Measurements from ENCODE around the gene MTOR. TPM values are rescaled to one million over a fixed set of nuclear protein-coding genes. Genes with fewer than 3 reads are reported as not detected.

MTOR gene
- total RNA-seq, 4 donors from 2014 or later, result 37.8 to 46.4 (median 43.9) TPM

DNA sequence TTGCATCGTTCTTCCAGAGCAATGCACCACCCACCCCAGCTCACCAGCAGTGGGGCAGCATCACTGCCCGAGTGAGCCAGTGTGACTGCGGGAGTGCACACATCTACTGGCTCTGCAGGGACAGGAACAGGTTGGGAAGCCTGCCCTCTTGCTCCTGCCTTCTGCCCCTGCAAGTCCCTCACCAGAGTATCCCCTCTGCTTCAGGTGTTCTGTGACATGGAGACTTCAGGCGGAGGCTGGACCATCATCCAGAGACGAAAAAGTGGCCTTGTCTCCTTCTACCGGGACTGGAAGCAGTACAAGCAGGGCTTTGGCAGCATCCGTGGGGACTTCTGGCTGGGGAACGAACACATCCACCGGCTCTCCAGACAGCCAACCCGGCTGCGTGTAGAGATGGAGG is 69.0 kb downstream of the MTOR start:
- intact Hi-C loops (cut with DNase I), result no loop called here
- H3K27ac ChIP-seq, result no peak overlapping the region
- no peaks in the 10 kb centered on the region for H3K27me3 ChIP-seq
- no peak overlapping the region for H3K4me3 ChIP-seq (replicated peaks in 1 of 3)
- DNase-seq, result no peak
- H3K4me1 ChIP-seq, result no peaks in the 10 kb centered on the region
- no peaks in the 10 kb centered on the region for H3K9me3 ChIP-seq
- 94 to 96% methylated on average over 6 to 11 of the region's 11 CpGs for WGBS, 2 donors
- H3K36me3 ChIP-seq, result peaks cover 22 to 35% of the 10 kb centered on the region in 2 donors
- no peak for TF ChIP-seq POLR2A (IDR thresholded peaks at IDR 0.05)

DNA sequence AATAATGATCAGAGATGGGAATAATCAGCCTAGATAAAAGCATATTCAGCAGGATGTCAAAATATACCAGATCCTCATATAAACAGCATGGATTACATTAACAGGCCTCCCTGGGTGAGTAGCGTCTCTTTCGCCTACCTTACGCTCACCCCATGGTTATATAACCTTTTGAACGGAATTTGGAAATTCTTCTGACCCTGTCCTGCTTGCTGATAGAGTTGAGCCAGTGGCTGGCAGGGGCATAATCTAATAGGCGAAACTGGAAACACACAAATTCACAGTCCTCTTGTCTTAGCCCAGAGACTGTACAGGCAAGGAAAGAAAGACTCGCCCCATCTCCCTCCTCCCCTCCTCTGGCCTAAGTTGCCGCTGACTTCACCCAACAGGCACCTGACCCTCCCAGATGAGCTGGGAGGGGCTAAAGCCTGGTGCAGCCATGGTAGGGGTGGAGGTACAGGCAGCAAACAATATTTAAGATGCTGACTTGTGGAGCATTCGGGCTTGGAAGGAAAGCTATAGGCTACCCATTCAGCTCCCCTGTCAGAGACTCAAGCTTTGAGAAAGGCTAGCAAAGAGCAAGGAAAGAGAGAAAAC is 73.4 kb downstream of the MTOR start, which contains the start of gene ANGPTL7:
TSS of gene ANGPTL7 (plus strand) at position 498 of the 594 bp plus-strand sequence. CDS start 225 bp downstream, outside the sequence.
- WGBS, 2 donors, result 91 to 96% methylated on average over 8 of the region's 8 CpGs
- intact Hi-C loops (cut with DNase I), result no loop called here
- Histone ChIP-seq H3K4me1 (no peaks in the 10 kb centered on the region), H3K36me3 (peaks cover 10 to 12% of the 10 kb centered on the region in 2 donors), H3K9me3 (no peaks in the 10 kb centered on the region), H3K27me3 (no peaks in the 10 kb centered on the region), H3K4me3 (replicated peaks in 1 of 3) (no peak within 1 kb of the TSS), H3K27ac (no peak within 1 kb of the TSS)
- no peak for DNase-seq
- TF ChIP-seq, protein P1, sequence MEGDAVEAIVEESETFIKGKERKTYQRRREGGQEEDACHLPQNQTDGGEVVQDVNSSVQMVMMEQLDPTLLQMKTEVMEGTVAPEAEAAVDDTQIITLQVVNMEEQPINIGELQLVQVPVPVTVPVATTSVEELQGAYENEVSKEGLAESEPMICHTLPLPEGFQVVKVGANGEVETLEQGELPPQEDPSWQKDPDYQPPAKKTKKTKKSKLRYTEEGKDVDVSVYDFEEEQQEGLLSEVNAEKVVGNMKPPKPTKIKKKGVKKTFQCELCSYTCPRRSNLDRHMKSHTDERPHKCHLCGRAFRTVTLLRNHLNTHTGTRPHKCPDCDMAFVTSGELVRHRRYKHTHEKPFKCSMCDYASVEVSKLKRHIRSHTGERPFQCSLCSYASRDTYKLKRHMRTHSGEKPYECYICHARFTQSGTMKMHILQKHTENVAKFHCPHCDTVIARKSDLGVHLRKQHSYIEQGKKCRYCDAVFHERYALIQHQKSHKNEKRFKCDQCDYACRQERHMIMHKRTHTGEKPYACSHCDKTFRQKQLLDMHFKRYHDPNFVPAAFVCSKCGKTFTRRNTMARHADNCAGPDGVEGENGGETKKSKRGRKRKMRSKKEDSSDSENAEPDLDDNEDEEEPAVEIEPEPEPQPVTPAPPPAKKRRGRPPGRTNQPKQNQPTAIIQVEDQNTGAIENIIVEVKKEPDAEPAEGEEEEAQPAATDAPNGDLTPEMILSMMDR (IDR thresholded peaks at IDR 0.05), result no peak
- no peak for TF ChIP-seq POLR2A (IDR thresholded peaks at IDR 0.05)

DNA sequence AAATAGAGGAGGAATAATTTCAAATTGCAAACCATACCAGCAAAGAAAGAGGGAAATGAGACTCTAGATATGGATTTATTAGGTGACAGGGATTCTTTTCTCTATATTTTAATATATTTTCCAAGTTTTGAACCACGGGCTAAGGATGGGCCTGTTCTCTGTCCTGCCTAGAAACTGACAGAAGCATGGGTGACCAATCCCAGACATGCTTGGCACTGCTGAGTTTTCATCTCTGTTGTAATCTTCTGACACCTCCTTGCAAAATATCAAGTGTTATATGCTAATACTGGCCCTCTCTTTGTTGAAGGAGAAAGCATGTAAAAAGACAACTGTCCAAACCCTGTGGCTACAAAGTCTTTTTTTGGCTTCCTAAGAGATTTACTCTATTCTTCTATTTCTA is 74.0 kb downstream of the MTOR start:
- no peak for DNase-seq
- whole genome bisulfite sequencing, 2 donors, result 83 to 86% methylated on average over 1 of the region's 1 CpG
- Histone ChIP-seq H3K27ac (no peak overlapping the region), H3K27me3 (no peaks in the 10 kb centered on the region), H3K4me3 (replicated peaks in 1 of 3) (no peak overlapping the region), H3K4me1 (no peaks in the 10 kb centered on the region), H3K36me3 (peaks cover 4 to 8% of the 10 kb centered on the region in 2 donors), H3K9me3 (no peaks in the 10 kb centered on the region)
- TF ChIP-seq, protein P1 (IDR thresholded peaks at IDR 0.05), result no peak
- no peak for TF ChIP-seq POLR2A (IDR thresholded peaks at IDR 0.05)
- intact Hi-C loops (cut with DNase I), result no loop called here

GRCh38 chr1:11187931-11188330 is 74.4 kb downstream of the MTOR start:
- Histone ChIP-seq H3K27ac (no peak overlapping the region), H3K4me1 (no peaks in the 10 kb centered on the region), H3K4me3 (replicated peaks in 1 of 3) (no peak overlapping the region), H3K36me3 (peaks cover 0 to 4% of the 10 kb centered on the region in 2 donors), H3K9me3 (no peaks in the 10 kb centered on the region), H3K27me3 (no peaks in the 10 kb centered on the region)
- intact Hi-C loops (cut with DNase I), result no loop called here
- no peak for TF ChIP-seq POLR2A (IDR thresholded peaks at IDR 0.05)
- TF ChIP-seq, protein P1 (IDR thresholded peaks at IDR 0.05), result no peak
- no peak for DNase-seq
- WGBS, 2 donors, result 90 to 91% methylated on average over 2 of the region's 2 CpGs

DNA sequence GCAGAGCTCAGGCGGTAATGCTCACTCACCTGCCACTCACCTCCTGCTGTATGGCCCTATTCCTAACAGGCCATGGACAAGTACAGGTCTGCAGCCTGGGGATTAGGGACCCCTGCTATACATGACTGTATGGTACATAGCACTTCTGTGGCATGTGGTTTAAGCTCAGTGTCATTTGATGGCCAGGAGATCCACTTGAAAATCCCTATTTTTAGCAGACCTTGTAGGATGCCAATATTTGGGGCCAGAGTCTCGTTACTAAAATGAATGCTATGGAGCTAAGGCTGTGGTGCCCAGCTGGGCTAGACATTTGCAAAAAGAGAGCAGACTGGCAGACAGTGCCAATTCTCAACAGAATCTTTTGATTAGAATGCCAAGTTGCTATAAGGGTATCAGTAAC is 74.9 kb downstream of the MTOR start:
- H3K27ac ChIP-seq, result no peak overlapping the region
- no peak for DNase-seq
- H3K27me3 ChIP-seq, result no peaks in the 10 kb centered on the region
- peaks cover 0 to 4% of the 10 kb centered on the region in 2 donors for H3K36me3 ChIP-seq
- no peak overlapping the region for H3K4me3 ChIP-seq (replicated peaks in 1 of 3)
- TF ChIP-seq POLR2A (IDR thresholded peaks at IDR 0.05), result no peak
- TF ChIP-seq, protein P1 (IDR thresholded peaks at IDR 0.05), result no peak
- no peaks in the 10 kb centered on the region for H3K4me1 ChIP-seq
- intact Hi-C loops (cut with DNase I), result no loop called here
- H3K9me3 ChIP-seq, result no peaks in the 10 kb centered on the region
- 88 to 92% methylated on average over 2 of the region's 2 CpGs for WGBS, 2 donors

Data from thyroid gland (tissue), 4 donors.